SK-N-SH (cell line): ENCODE results near the gene METTL13. TPM values are rescaled to one million over a fixed set of nuclear protein-coding genes. Genes with fewer than 3 reads are reported as not detected.

Experiments used
- CTCF ChIA-PET: fragments of 300-600, 350-600 bp; formaldehyde crosslinking; extraction: SDS; loops from one replicate; lab custom pipeline; 2021; lab: Yijun Ruan, JAX
- POLR2A ChIA-PET: fragments of 350-600 bp; sonication (Branson Sonifier 250); formaldehyde crosslinking; extraction: SDS; loops from one replicate; lab custom pipeline; 2020; ENCODE audit warnings: antibody characterized with exemption, inconsistent platforms; lab: Yijun Ruan, JAX
- DNase-seq: peaks from one replicate; pipeline ENCODE4 v3.0.0; 2012
- H2AFZ ChIP-seq: fragments of 200-600 bp; sonication (generic); 2 replicates; pipeline ENCODE4 v1.8.1; 2016; ENCODE audit warnings: antibody characterized with exemption, mild to moderate bottlenecking, low read depth
- H3F3A ChIP-seq: fragments of 200-600 bp; sonication (generic); replicated peaks from 2 replicates; pipeline ENCODE3; 2016; ENCODE audit warnings: antibody characterized with exemption, mild to moderate bottlenecking; ENCODE audit not compliant: insufficient read depth
- H3K27ac ChIP-seq, 2 experiments: fragments of 200-500 bp in 1 of 2; fragments of 200-600 bp in 1 of 2; sonication (Bioruptor generic) in 1 of 2; sonication (generic), shearing (Covaris generic) in 1 of 2; 2 replicates each; pipeline versions ENCODE4 v1.5.1 to v1.6.1; 2014 to 2016; ENCODE audit warnings: low read depth in 2 of 2, inconsistent platforms in 1 of 2, low read length in 1 of 2, mild to moderate bottlenecking in 1 of 2, mixed read lengths in 1 of 2
- H3K27me3 ChIP-seq: fragments of 200-600 bp; sonication (generic), shearing (Covaris generic); 2 replicates; pipeline ENCODE4 v1.6.1; 2016; ENCODE audit warnings: mixed run types; ENCODE audit not compliant: insufficient read depth
- H3K36me3 ChIP-seq, 2 experiments: fragments of 200-500 bp in 1 of 2; fragments of 200-600 bp in 1 of 2; sonication (Bioruptor generic) in 1 of 2; sonication (generic) in 1 of 2; replicated peaks in 1 of 2; 2 replicates each; pipeline versions ENCODE3 to v1.5.1; 2014 to 2016; ENCODE audit warnings: low read length in 1 of 2, mild to moderate bottlenecking in 1 of 2; ENCODE audit not compliant: insufficient read depth in 2 of 2, control insufficient read depth in 1 of 2
- H3K4me1 ChIP-seq, 2 experiments: fragments of 200-500 bp in 1 of 2; fragments of 200-600 bp in 1 of 2; sonication (Bioruptor generic) in 1 of 2; sonication (generic), shearing (Covaris generic) in 1 of 2; 2 replicates each; pipeline versions ENCODE4 v1.5.1 to v1.6.1; 2014 to 2016; ENCODE audit warnings: low read depth in 1 of 2, low read length in 1 of 2, mixed run types in 1 of 2; ENCODE audit not compliant: insufficient read depth in 2 of 2, control insufficient read depth in 1 of 2
- H3K4me2 ChIP-seq: fragments of 200-600 bp; sonication (generic), shearing (Covaris generic); 2 replicates; pipeline ENCODE4 v1.6.1; 2017; ENCODE audit warnings: mixed run types
- H3K4me3 ChIP-seq, 2 experiments: fragments of 200-500 bp in 1 of 2; fragments of 200-600 bp in 1 of 2; sonication (Bioruptor generic) in 1 of 2; sonication (generic), shearing (Covaris generic) in 1 of 2; 2 replicates each; pipeline versions ENCODE4 v1.5.1 to v1.8.1; 2014 to 2016; ENCODE audit warnings: low read depth in 2 of 2, inconsistent platforms in 1 of 2, low read length in 1 of 2, mild to moderate bottlenecking in 1 of 2, mixed read lengths in 1 of 2, moderate library complexity in 1 of 2
- H3K79me2 ChIP-seq: fragments of 200-600 bp; sonication (generic); 2 replicates; pipeline ENCODE4 v1.8.1; 2017; ENCODE audit warnings: mild to moderate bottlenecking; ENCODE audit not compliant: insufficient read depth
- H3K9ac ChIP-seq: fragments of 200-600 bp; sonication (generic); 2 replicates; pipeline ENCODE4 v1.6.1; 2017; ENCODE audit warnings: mixed run types
- H3K9me2 ChIP-seq: fragments of 200-600 bp; sonication (generic); 2 replicates; pipeline ENCODE4 v1.6.1; 2017; ENCODE audit warnings: mixed run types
- H3K9me3 ChIP-seq: fragments of 200-600 bp; sonication (generic); 2 replicates; pipeline ENCODE4 v1.6.1; 2017; ENCODE audit warnings: mixed run types, mild to moderate bottlenecking, moderate library complexity
- H4K20me1 ChIP-seq: fragments of 200-600 bp; sonication (generic); 2 replicates; pipeline ENCODE4 v1.6.1; 2017; ENCODE audit warnings: mild to moderate bottlenecking, mixed run types; ENCODE audit not compliant: insufficient read depth
- CHD2 ChIP-seq: fragments of 150-350 bp; IDR thresholded peaks from 2 replicates; pipeline ENCODE4 v1.6.1; 2018; ENCODE audit warnings: low read length; ENCODE audit not compliant: partially characterized antibody
- ELF1 ChIP-seq: IDR thresholded peaks from 2 replicates; pipeline ENCODE4 v1.4.0; 2012
- FOXJ3 ChIP-seq: sonication (generic); formaldehyde crosslinking; IDR thresholded peaks from 2 replicates; pipeline ENCODE4 v1.5.1; 2020; ENCODE audit warnings: mild to moderate bottlenecking, missing genetic modification reagents
- FOXM1 ChIP-seq: IDR thresholded peaks from 2 replicates; pipeline ENCODE4 v1.4.0; 2012; ENCODE audit warnings: low read depth, mild to moderate bottlenecking
- GABPA ChIP-seq: IDR thresholded peaks from 2 replicates; pipeline ENCODE4 v1.4.0; 2012; ENCODE audit warnings: low read depth, mild to moderate bottlenecking
- GATA2 ChIP-seq: sonication (generic); formaldehyde crosslinking; IDR thresholded peaks from 2 replicates; pipeline ENCODE4 v1.5.0; 2020; ENCODE audit warnings: mild to moderate bottlenecking, missing genetic modification reagents
- MXI1 ChIP-seq: IDR thresholded peaks from 2 replicates; pipeline ENCODE4 v1.6.1; 2012; ENCODE audit warnings: mild to moderate bottlenecking, low read depth, low read length, improper control_type of control experiment
- NRF1 ChIP-seq: IDR thresholded peaks from 2 replicates; pipeline ENCODE4 v1.6.1; 2012; ENCODE audit warnings: low read depth, mild to moderate bottlenecking, low read length
- PBX3 ChIP-seq: IDR thresholded peaks from 2 replicates; pipeline ENCODE4; 2012
- RAD21 ChIP-seq: IDR thresholded peaks from 2 replicates; pipeline ENCODE4 v1.6.1; 2012; ENCODE audit warnings: mild to moderate bottlenecking, low read length
- RCOR1 ChIP-seq: fragments of 150-350 bp; IDR thresholded peaks from 2 replicates; pipeline ENCODE4 v1.6.1; 2017; ENCODE audit warnings: antibody characterized with exemption, low read length
- RFX5 ChIP-seq: IDR thresholded peaks from 2 replicates; pipeline ENCODE4 v1.6.1; 2012; ENCODE audit warnings: mild to moderate bottlenecking, improper control_type of control experiment, low read length
- TAF1 ChIP-seq: IDR thresholded peaks from 2 replicates; pipeline ENCODE4 v1.6.1; 2012; ENCODE audit warnings: low read depth, mild to moderate bottlenecking, low read length, moderate library complexity, borderline replicate concordance
- TEAD4 ChIP-seq: IDR thresholded peaks from 2 replicates; pipeline ENCODE4 v1.4.0; 2012; ENCODE audit warnings: mild to moderate bottlenecking, borderline replicate concordance; ENCODE audit not compliant: insufficient read depth
- USF1 ChIP-seq: IDR thresholded peaks from 2 replicates; pipeline ENCODE4 v1.4.0; 2012; ENCODE audit warnings: low read depth, borderline replicate concordance
- USF2 ChIP-seq: fragments of 150-350 bp; IDR thresholded peaks from 2 replicates; pipeline ENCODE4 v1.6.1; 2017; ENCODE audit warnings: antibody characterized with exemption, low read length, low read depth, borderline replicate concordance
- ZBTB33 ChIP-seq: IDR thresholded peaks from 2 replicates; pipeline ENCODE4 v1.4.0; 2012; ENCODE audit warnings: low read depth, borderline replicate concordance
- WGBS: methylation state at CpG from one replicate; pipeline ENCODE4 v1.1.6; 2017; ENCODE audit warnings: low lambda C conversion rate; 5-methylcytosine and 5-hydroxymethylcytosine counted together
- polyA plus RNA-seq, 3 experiments: library from polyadenylated mRNA; depleted of rRNA; stranded (reverse); fragments of >200 nt; gene quantifications; 2 replicates each; pipeline ENCODE4 v1.2.3, GENCODE V29; 2012

Gene METTL13
- polyA plus RNA-seq, 1 of the 3 experiments (the other 2 are of a cell fraction): 32.7 TPM

- ChIA-PET POLR2A (interaction anchor here (0.5 kb wide), 1 partner anchor 22 kb away, joined by 3 read pairs; no protein-coding TSS in a partner anchor), CTCF (interaction anchor here (0.7 to 17.4 kb wide), 31 partner anchors 9 to 745 kb away, joined by 3 to 413 read pairs (median 4); partner anchors contain the start of genes DNM3, METTL13 and PIGC)
- TF ChIP-seq USF1 (no peak), TEAD4 (no peak), USF2 (no peak), MXI1 (no peak), ELF1 (no peak), ZBTB33 (no peak), GABPA (no peak), FOXM1 (no peak), RAD21 (no peak), PBX3 (no peak), RFX5 (no peak), NRF1 (no peak), RCOR1 (no peak), CHD2 (no peak), FOXJ3 (CRISPR knock-in tag) (no peak), GATA2 (no peak), TAF1 (no peak)
- Histone ChIP-seq H3K9me2 (no peaks in the 10 kb centered on the region), H3K9ac (no peak overlapping the region), H3K4me2 (no peak overlapping the region), H3K27ac (no peak overlapping the region), H3K36me3 (peaks cover under 1 to 7% of the 10 kb centered on the region in 2 experiments), H3K4me3 (no peak overlapping the region), H4K20me1 (no peaks in the 10 kb centered on the region), H3K79me2 (no peaks in the 10 kb centered on the region), H3K9me3 (no peaks in the 10 kb centered on the region), H3K4me1 (no peaks in the 10 kb centered on the region), H2AFZ (no peak overlapping the region), H3F3A (no peaks in the 10 kb centered on the region), H3K27me3 (no peaks in the 10 kb centered on the region)
- WGBS: 96% methylated on average over 3 of the region's 3 CpGs
- no peak for DNase-seq
Measured at GRCh38 chr1:171802207-171802606, 20.7 kb downstream of the METTL13 start.
